Esophagus squamous epithelium (tissue), 4 donors: Measurements from ENCODE around the gene CARD16.
"Not testable (repeated sequence)": the region's sequence is repeated elsewhere in the genome, so short reads cannot be mapped to it uniquely, and the experiment has no call there.

Source experiments
- CTCF ChIP-seq, 6 experiments: fragments of 450-650 bp in 4 of 6; fragments of 200-600 bp in 2 of 6; sonication (generic) in 2 of 6; IDR thresholded peaks; one replicate each; pipeline ENCODE4 v1.5.1; 2016 to 2019; ENCODE audit warnings: antibody characterized with exemption in 6 of 6, mild to moderate bottlenecking in 4 of 6, moderate library complexity in 4 of 6
- POLR2A ChIP-seq, 4 donors: fragments of 450-650 bp; IDR thresholded peaks; one replicate each; pipeline ENCODE4 v1.6.1; 2017; ENCODE audit warnings: antibody characterized with exemption in 4 of 4, mild to moderate bottlenecking in 4 of 4, moderate library complexity in 3 of 4

GRCh38 chr11:105069749-105070148 lies 24.6 kb upstream of the CARD16 start:
- TF ChIP-seq CTCF, POLR2A (IDR thresholded peaks at IDR 0.05): not testable (repeated sequence)
